CD14-positive monocyte (primary cell): ENCODE measurements around the gene FHIT. TPM values are rescaled to one million over a fixed set of nuclear protein-coding genes. Genes with fewer than 3 reads are reported as not detected.
"Not testable (repeated sequence)": the region's sequence is repeated elsewhere in the genome, so short reads cannot be mapped to it uniquely, and the experiment has no call there.

Experiments
- DNase-seq, 3 donors: peaks; one replicate each; pipeline ENCODE4 v3.0.0-alpha.2; 2011 to 2022
- H2AFZ ChIP-seq: 2 replicates; pipeline ENCODE4 v1.6.0; 2012; ENCODE audit warnings: mild to moderate bottlenecking, low read depth, low read length, inconsistent platforms; ENCODE audit not compliant: insufficient read depth, poor library complexity, severe bottlenecking
- H3K27ac ChIP-seq, 2 donors: 1 replicate in 1 of 2; 2 replicates in 1 of 2; pipeline ENCODE4 v1.5.1; 2012 to 2013; ENCODE audit warnings: low read length in 2 of 2, control low read depth in 1 of 2, inconsistent platforms in 1 of 2, low read depth in 1 of 2, mild to moderate bottlenecking in 1 of 2
- H3K27me3 ChIP-seq, 2 donors: one replicate each; pipeline versions ENCODE4 v1.6.0 to v1.6.1; 2011 to 2013; ENCODE audit warnings: low read length in 2 of 2; ENCODE audit not compliant: control insufficient read depth in 2 of 2, insufficient read depth in 2 of 2
- H3K36me3 ChIP-seq, 2 donors: replicated peaks in 1 of 2; 1 replicate in 1 of 2; 2 replicates in 1 of 2; pipeline versions ENCODE4 v1.5.1 to v1.6.1; 2012 to 2013; ENCODE audit warnings: low read length in 2 of 2, control low read depth in 1 of 2, inconsistent platforms in 1 of 2, mild to moderate bottlenecking in 1 of 2; ENCODE audit not compliant: insufficient read depth in 2 of 2, control insufficient read depth in 1 of 2
- H3K4me1 ChIP-seq, 2 donors: 1 replicate in 1 of 2; 2 replicates in 1 of 2; pipeline versions ENCODE4 v1.5.1 to v1.6.1; 2012 to 2013; ENCODE audit warnings: low read length in 2 of 2, control low read depth in 1 of 2, inconsistent platforms in 1 of 2, mild to moderate bottlenecking in 1 of 2, moderate library complexity in 1 of 2; ENCODE audit not compliant: insufficient read depth in 2 of 2, control insufficient read depth in 1 of 2
- H3K4me2 ChIP-seq: replicated peaks from 2 replicates; pipeline ENCODE3; 2012; ENCODE audit warnings: low read length, moderate library complexity, mild to moderate bottlenecking; ENCODE audit not compliant: poor library complexity, severe bottlenecking; ENCODE audit errors: extremely low read depth
- H3K4me3 ChIP-seq, 3 experiments: fragments of 200-600 bp in 1 of 3; sonication (generic) in 1 of 3; replicated peaks in 1 of 3; 1 replicate in 2 of 3; 2 replicates in 1 of 3; pipeline ENCODE4 v1.5.1; 2011 to 2013; ENCODE audit warnings: low read length in 3 of 3, mild to moderate bottlenecking in 3 of 3, control low read depth in 2 of 3, low read depth in 2 of 3, inconsistent platforms in 1 of 3, moderate library complexity in 1 of 3
- H3K79me2 ChIP-seq: 2 replicates; pipeline ENCODE4 v1.6.0; 2012; ENCODE audit warnings: mild to moderate bottlenecking, control low read depth, inconsistent platforms, low read length, moderate library complexity; ENCODE audit not compliant: insufficient read depth
- H3K9ac ChIP-seq: 2 replicates; pipeline ENCODE4 v1.6.0; 2017; ENCODE audit warnings: low read length, mild to moderate bottlenecking; ENCODE audit not compliant: insufficient read depth, poor library complexity, severe bottlenecking
- H3K9me3 ChIP-seq, 2 donors: replicated peaks in 1 of 2; 1 replicate in 1 of 2; 2 replicates in 1 of 2; pipeline versions ENCODE4 v1.5.1 to v1.6.1; 2012 to 2013; ENCODE audit warnings: low read length in 2 of 2, control low read depth in 1 of 2; ENCODE audit not compliant: control insufficient read depth in 1 of 2, insufficient read depth in 1 of 2
- H4K20me1 ChIP-seq: 2 replicates; pipeline ENCODE4 v1.6.0; 2012; ENCODE audit warnings: mild to moderate bottlenecking, low read length, control low read depth, moderate library complexity; ENCODE audit not compliant: insufficient read depth
- H3K27ac Mint-ChIP-seq, 7 donors: one replicate each; pipeline ENCODE4 v1.8.0; 2020; ENCODE audit warnings: mild to moderate bottlenecking in 7 of 7, mixed read lengths in 7 of 7, moderate library complexity in 6 of 7, inconsistent platforms in 2 of 7
- H3K27me3 Mint-ChIP-seq, 3 donors: one replicate each; pipeline ENCODE4 v1.8.0; 2021 to 2022; ENCODE audit warnings: low read depth in 3 of 3, mild to moderate bottlenecking in 3 of 3, mixed read lengths in 3 of 3, moderate library complexity in 3 of 3, inconsistent platforms in 1 of 3
- H3K36me3 Mint-ChIP-seq, 2 donors: one replicate each; pipeline ENCODE4 v1.8.0; 2020; ENCODE audit warnings: mixed read lengths in 2 of 2, inconsistent platforms in 1 of 2, mild to moderate bottlenecking in 1 of 2
- H3K4me1 Mint-ChIP-seq: one replicate; pipeline ENCODE4 v1.8.0; 2020; ENCODE audit warnings: mild to moderate bottlenecking, mixed read lengths
- H3K4me3 Mint-ChIP-seq, 2 donors: one replicate each; pipeline ENCODE4 v1.8.0; 2020; ENCODE audit warnings: mild to moderate bottlenecking in 2 of 2, mixed read lengths in 2 of 2, moderate library complexity in 1 of 2
- H3K9me3 Mint-ChIP-seq, 7 donors: one replicate each; pipeline ENCODE4 v1.8.0; 2020 to 2022; ENCODE audit warnings: mixed read lengths in 7 of 7, mild to moderate bottlenecking in 6 of 7, moderate library complexity in 6 of 7, inconsistent platforms in 2 of 7
- WGBS: methylation state at CpG from one replicate; pipeline ENCODE4 v1.1.5; 2013; ENCODE audit warnings: missing lambda C conversion rate; ENCODE audit not compliant: insufficient coverage; 5-methylcytosine and 5-hydroxymethylcytosine counted together
- intact Hi-C, 2 donors: fragments of 100-400 bp; cut with micrococcal nuclease; formaldehyde crosslinking; loops; one replicate each; pipeline versions ENCODE4 v1.15.0 to v1.15.1; 2023
- polyA plus RNA-seq, 3 donors: library from polyadenylated mRNA; depleted of rRNA in 1 of 3; unstranded in 2 of 3; stranded (reverse) in 1 of 3; fragments of 300-500 nt in 2 of 3; fragments of >200 nt in 1 of 3; fragmentation: Illumina TruSeq in 2 of 3; gene quantifications; 1 replicate in 2 of 3; 2 replicates in 1 of 3; pipeline ENCODE4 v1.2.3, GENCODE V29; 2012 to 2021
- TF ChIP-seq, protein P1 (sequence below): fragments of 200-600 bp; IDR thresholded peaks from one replicate; pipeline ENCODE4 v1.8.0; 2022; ENCODE audit warnings: antibody characterized with exemption, mild to moderate bottlenecking

The FHIT gene
- polyA plus RNA-seq, 3 donors: 1.7 to 3.4 (median 3.2) TPM

DNA sequence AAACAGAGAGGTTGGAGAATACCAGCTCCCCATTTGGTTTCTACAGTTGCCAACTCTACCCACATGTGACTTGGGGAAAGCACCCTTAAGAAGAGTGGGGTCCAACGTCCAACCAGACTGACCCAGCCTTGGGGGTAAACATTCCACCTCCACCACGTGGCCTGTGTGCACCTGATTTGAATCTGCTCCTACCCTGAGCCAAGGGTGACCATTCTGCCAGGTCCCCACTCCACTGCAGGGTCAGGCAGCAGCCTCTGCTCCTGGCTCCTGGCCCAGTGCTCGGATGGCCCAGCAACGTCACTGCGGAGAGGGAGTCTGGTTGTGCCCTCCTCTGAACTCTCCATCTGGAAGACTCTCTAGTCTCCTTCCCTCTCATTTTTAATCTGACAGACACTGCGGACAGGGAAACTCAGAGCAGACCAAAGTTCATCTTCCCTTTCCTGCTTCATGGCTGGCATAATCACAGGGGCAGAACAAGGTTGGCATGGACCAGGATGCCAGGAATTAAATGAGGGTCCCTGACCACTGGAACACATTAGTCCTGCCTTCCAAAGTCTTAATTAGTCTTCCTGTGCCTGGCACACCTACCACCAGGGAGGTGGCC, 29.4 kb downstream of the FHIT start:
- H3K36me3 ChIP-seq: no peaks in the 10 kb centered on the region
- H3K9me3 ChIP-seq: peaks cover 4 to 5% of the 10 kb centered on the region in 2 donors
- no peaks in the 10 kb centered on the region for H3K27me3 ChIP-seq
- H3K79me2 ChIP-seq: no peaks in the 10 kb centered on the region
- no peak for DNase-seq
- no peak overlapping the region for H3K4me3 Mint-ChIP-seq
- H3K9me3 Mint-ChIP-seq: peaks cover 1 to 6% (median 4%) of the 10 kb centered on the region in 7 donors
- H3K4me3 ChIP-seq: no peak overlapping the region
- 92% methylated on average over 4 of the region's 6 CpGs for WGBS
- no peaks in the 10 kb centered on the region for H4K20me1 ChIP-seq
- TF ChIP-seq, protein P1, sequence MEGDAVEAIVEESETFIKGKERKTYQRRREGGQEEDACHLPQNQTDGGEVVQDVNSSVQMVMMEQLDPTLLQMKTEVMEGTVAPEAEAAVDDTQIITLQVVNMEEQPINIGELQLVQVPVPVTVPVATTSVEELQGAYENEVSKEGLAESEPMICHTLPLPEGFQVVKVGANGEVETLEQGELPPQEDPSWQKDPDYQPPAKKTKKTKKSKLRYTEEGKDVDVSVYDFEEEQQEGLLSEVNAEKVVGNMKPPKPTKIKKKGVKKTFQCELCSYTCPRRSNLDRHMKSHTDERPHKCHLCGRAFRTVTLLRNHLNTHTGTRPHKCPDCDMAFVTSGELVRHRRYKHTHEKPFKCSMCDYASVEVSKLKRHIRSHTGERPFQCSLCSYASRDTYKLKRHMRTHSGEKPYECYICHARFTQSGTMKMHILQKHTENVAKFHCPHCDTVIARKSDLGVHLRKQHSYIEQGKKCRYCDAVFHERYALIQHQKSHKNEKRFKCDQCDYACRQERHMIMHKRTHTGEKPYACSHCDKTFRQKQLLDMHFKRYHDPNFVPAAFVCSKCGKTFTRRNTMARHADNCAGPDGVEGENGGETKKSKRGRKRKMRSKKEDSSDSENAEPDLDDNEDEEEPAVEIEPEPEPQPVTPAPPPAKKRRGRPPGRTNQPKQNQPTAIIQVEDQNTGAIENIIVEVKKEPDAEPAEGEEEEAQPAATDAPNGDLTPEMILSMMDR: no peak
- no peaks in the 10 kb centered on the region for H3K4me1 ChIP-seq
- H3K27me3 Mint-ChIP-seq: no peaks in the 10 kb centered on the region
- no peak overlapping the region for H3K9ac ChIP-seq
- H2AFZ ChIP-seq: no peak overlapping the region
- no peak overlapping the region for H3K4me2 ChIP-seq
- no peak overlapping the region for H3K27ac Mint-ChIP-seq
- H3K36me3 Mint-ChIP-seq: peaks cover 2 to 3% of the 10 kb centered on the region in 2 donors
- no peak overlapping the region for H3K27ac ChIP-seq
- intact Hi-C loops: no loop called here
- no peaks in the 10 kb centered on the region for H3K4me1 Mint-ChIP-seq

DNA sequence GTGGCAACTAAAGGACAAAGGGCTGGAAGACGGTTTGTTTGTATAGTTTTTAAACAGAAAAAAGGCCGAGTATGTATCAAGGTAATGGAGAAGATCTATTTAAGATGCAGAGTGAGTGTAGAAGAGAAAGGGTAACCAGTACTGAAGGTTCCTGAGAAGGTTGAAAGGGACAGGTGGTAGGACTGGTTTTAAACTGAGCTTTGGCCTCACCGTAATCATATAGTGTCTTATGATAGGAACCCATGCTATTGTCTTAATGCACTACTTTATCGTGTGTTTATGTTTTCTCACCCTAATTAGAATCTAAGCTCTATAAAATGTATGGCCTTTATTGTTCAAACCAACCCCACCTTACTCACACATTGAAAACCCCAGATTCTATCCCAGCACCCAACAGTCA, 32.7 kb downstream of the FHIT start:
- Histone ChIP-seq H3K27ac (no peak overlapping the region), H3K9me3 (peaks cover 4 to 5% of the 10 kb centered on the region in 2 donors), H3K27me3 (no peaks in the 10 kb centered on the region), H3K9ac (no peak overlapping the region), H3K4me3 (no peak overlapping the region), H3K4me2 (no peak overlapping the region), H3K36me3 (no peaks in the 10 kb centered on the region), H3K4me1 (no peaks in the 10 kb centered on the region), H4K20me1 (no peaks in the 10 kb centered on the region), H3K79me2 (no peaks in the 10 kb centered on the region), H2AFZ (no peak overlapping the region)
- Mint-ChIP-seq H3K27ac (no peak overlapping the region), H3K9me3 (peaks cover 3 to 16% (median 7%) of the 10 kb centered on the region in 7 donors), H3K27me3 (no peaks in the 10 kb centered on the region), H3K4me3 (no peak overlapping the region), H3K36me3 (peaks cover 2 to 5% of the 10 kb centered on the region in 2 donors), H3K4me1 (no peaks in the 10 kb centered on the region)
- 88% methylated on average over 2 of the region's 4 CpGs for WGBS
- TF ChIP-seq, protein P1: no peak
- DNase-seq: no peak
- intact Hi-C loops: no loop called here

DNA sequence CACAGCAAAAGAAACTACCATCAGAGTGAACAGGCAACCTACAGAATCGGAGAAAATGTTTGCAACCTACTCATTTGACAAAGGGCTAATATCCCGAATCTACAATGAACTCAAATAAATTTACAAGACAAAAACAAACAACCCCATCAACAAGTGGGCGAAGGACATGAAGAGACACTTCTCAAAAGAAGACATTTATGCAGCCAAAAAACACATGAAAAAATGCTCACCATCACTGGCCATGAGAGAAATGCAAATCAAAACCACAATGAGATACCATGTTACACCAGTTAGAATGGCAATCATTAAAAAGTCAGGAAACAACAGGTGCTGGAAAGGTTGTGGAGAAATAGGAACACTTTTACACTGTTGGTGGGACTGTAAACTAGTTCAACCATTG, 35.1 kb downstream of the FHIT start:
- H3K36me3 ChIP-seq, H3K9me3 ChIP-seq, H3K27ac Mint-ChIP-seq, H4K20me1 ChIP-seq, H3K4me1 Mint-ChIP-seq, H3K4me2 ChIP-seq, H3K9ac ChIP-seq, H3K4me3 ChIP-seq, H3K27ac ChIP-seq, DNase-seq, H3K79me2 ChIP-seq, intact Hi-C loops, H3K36me3 Mint-ChIP-seq, H3K4me3 Mint-ChIP-seq, H3K4me1 ChIP-seq, H3K27me3 ChIP-seq, H2AFZ ChIP-seq, H3K27me3 Mint-ChIP-seq: not testable (repeated sequence)
- H3K9me3 Mint-ChIP-seq: peaks cover 14 to 29% (median 19%) of the 10 kb centered on the region in 7 donors
- WGBS: no CpG with 5 or more reads among the region's 3 CpGs
